Measurements from ENCODE around the gene KIF15. TPM values are rescaled to one million over a fixed set of nuclear protein-coding genes. Genes with fewer than 3 reads are reported as not detected.

KIF15 gene
- total RNA-seq, 4 donors from 2014 or later, result 0.44 to 1.7 (median 1.1) TPM

DNA sequence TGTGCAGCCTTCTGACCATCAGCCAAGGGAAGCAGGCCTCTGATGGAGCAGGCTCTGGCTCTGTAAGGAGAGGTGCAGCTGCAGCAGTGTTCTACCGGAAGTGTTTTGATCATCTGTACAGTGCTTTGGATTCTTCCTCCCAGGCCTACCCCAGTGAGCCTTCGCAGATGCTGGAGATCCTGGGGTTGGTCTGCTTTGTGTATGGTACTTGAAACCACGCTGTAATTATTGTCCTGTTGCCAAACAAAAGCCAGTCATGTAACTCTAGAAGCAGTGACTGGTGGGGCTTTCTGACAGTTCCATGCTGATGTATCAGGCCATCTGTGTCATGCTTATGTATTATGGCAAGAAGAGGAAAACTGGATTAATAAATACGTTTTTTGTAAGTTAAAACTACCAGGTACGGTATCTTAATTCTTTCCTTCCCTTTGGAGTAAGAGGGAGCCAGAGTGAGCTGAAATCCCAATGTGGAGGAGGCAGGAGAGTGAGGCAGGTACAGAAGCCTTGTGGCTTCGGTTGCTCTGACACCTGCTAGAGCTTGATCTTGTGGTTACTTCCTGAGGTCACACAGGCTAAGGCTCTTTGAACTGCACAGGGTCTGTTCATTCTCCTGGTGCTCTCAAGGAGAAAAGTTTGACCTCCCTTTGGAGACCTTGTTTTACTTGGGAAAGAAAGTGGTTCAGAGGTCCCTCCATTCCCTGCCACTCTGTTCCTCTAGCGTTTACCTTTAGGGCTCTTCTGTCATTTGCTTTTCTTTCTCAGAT, 103.9 kb downstream of the KIF15 start:
- TF ChIP-seq, protein P1, sequence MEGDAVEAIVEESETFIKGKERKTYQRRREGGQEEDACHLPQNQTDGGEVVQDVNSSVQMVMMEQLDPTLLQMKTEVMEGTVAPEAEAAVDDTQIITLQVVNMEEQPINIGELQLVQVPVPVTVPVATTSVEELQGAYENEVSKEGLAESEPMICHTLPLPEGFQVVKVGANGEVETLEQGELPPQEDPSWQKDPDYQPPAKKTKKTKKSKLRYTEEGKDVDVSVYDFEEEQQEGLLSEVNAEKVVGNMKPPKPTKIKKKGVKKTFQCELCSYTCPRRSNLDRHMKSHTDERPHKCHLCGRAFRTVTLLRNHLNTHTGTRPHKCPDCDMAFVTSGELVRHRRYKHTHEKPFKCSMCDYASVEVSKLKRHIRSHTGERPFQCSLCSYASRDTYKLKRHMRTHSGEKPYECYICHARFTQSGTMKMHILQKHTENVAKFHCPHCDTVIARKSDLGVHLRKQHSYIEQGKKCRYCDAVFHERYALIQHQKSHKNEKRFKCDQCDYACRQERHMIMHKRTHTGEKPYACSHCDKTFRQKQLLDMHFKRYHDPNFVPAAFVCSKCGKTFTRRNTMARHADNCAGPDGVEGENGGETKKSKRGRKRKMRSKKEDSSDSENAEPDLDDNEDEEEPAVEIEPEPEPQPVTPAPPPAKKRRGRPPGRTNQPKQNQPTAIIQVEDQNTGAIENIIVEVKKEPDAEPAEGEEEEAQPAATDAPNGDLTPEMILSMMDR (IDR thresholded peaks at IDR 0.05), result no peak
- no peak for ATAC-seq (ENCODE audit: low FRiP score)
- DNase-seq (ENCODE audit: low spot score), result no peak

DNA sequence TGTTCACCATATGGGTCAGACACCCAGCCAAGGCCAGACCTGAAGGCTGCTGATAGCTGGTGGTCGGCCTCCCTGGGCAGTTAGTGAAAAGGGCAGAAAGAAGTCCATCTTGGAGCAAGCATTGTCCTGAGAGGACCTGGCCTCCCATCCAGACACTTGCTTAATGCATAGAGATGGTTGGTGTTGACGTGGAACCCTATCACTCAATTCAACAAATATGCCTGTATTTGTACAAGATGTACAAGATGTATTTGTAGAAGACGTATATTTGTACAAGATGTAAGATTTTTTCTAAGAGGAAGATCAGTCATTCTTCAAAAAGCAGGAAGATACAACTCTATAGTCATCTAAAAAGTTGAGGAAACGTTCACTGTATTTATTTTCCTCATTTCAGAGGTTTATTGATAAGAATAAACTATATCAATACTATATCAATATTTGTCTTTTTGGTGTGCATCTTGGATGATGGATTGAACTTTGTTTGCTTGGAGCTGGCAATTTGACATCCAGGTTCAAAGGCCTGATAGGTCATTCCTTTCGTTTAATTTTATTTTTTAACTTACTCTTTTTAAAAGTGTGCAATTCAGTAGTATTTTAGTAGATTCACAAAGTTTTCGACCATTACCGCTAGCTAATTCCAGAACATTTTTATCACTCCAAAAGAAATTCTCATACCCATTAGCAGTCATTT, 106.0 kb downstream of the KIF15 start:
- ATAC-seq (ENCODE audit: low FRiP score) (no peak), DNase-seq (ENCODE audit: low spot score) (no peak)
- TF ChIP-seq, protein P1 (IDR thresholded peaks at IDR 0.05), result no peak

DNA sequence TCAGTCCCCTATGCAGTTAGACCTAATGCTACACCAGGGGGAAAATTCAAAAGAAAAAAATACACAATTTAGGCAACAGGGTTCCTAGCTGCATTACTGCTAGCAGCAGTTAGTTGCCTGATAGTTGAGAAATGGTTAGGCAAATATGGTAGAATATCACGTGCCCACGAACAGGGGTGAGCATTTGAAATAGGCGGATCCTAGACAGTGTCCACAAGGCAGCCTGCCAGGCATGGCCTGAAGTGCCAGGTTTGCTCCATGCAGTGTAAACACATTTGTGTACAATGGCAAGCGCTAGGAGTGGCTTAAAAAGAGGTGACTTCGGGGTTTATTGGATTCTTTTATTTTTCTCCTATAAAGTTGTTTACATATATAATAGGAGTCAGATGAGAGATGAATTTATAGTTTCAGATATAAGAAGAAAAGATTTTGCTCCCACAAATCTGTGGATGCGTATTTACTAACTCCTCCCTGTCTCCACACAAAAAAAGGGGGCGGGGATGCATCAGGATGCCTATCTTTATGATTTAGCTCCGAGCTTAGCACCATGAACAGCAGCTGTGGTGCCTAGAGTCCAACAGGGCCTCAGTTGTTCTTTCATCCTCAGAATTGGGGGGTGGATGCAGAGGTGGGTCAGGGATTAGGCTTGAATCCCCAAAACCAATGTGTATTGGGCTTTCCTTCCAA, 108.9 kb downstream of the KIF15 start:
- DNase-seq (ENCODE audit: low spot score) (no peak), ATAC-seq (ENCODE audit: low FRiP score) (no peak)
- TF ChIP-seq, protein P1 (IDR thresholded peaks at IDR 0.05), result no peak

DNA sequence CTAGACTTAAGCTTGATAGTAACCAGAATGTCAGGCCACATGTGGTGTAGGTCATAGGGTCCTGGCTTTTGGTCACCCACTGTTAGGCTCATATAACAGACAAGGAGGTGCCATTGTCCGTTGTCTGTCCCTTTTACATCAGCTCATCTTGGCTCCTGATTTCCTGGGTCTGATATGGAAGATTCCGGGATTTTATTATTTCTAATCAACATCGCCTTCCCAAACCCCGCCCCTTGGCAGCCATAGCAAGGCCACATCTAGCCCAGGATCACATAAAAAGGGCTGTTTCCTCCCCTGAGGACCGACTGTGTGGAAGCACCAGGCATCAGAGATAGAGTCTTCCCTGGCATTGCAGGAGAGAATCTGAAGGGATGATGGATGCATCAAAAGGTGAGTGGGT, 112.7 kb downstream of the KIF15 start, which contains the start of gene TGM4:
TSS of gene TGM4 (plus strand) at position 301 of the 400 bp plus-strand sequence. CDS start at position 372, 71 bp downstream.
- no peak for ATAC-seq (ENCODE audit: low FRiP score)
- TF ChIP-seq, protein P1 (IDR thresholded peaks at IDR 0.05), result no peak
- DNase-seq (ENCODE audit: low spot score), result no peak

DNA sequence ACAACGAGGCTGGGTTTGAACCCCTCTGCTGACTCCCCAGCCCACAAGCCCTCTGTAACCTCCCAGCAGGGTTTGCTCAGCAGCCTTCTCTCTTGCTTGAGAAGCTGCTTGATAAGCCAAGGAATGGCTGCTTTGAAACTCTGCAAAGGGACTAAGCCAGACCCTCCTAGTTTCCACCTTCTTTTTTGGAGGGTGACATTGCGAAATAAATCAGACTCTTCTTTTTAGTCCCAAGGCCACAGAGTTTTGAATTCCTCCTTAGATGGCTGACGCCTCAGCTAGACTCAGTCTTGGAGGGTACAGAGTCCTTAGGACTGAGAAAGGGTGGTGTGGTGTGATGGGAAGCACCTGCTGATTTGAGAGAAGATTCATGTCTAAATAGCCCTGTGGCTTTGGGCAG, 114.0 kb downstream of the KIF15 start:
- TF ChIP-seq, protein P1 (IDR thresholded peaks at IDR 0.05), result no peak
- ATAC-seq (ENCODE audit: low FRiP score), result no peak
- no peak for DNase-seq (ENCODE audit: low spot score)

DNA sequence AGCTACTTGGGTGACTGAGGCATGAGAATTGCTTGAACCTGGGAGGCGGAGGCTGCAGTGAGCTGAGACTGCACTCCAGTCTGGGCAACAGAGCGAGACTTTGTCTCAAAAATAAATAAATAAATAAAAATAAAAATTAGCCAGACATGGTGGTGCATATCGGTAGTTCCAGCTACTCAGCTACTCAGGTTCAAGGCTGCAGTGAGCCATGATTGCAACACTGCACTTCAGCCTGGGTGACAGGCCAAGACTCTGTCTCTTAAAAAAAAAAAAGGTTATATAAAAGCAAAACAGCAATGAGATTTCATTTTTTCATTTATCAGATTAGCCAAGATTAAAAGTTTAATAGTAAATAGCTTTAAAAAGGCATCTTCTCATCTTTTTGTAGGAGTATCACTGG, 115.7 kb downstream of the KIF15 start:
- TF ChIP-seq, protein P1 (IDR thresholded peaks at IDR 0.05), result no peak
- DNase-seq (ENCODE audit: low spot score) (no peak), ATAC-seq (ENCODE audit: low FRiP score) (no peak)
